GM10248 (cell line): Measurements from ENCODE around the gene S100P.
"Not testable (repeated sequence)": the region's sequence is repeated elsewhere in the genome, so short reads cannot be mapped to it uniquely, and the experiment has no call there.

Experiments used
- CTCF ChIA-PET: fragments of 300-600 bp; sonication (Branson Sonifier 250); formaldehyde crosslinking; extraction: SDS; loops from one replicate; lab custom pipeline; 2021; ENCODE audit warnings: antibody characterized with exemption; lab: Yijun Ruan, JAX
- POLR2A ChIA-PET: fragments of 350-650 bp; sonication (Branson Sonifier 250); formaldehyde crosslinking; extraction: SDS; loops from one replicate; lab custom pipeline; 2020; ENCODE audit warnings: antibody characterized with exemption; lab: Yijun Ruan, JAX
- DNase-seq: peaks from one replicate; pipeline ENCODE4 v3.0.0; 2012; ENCODE audit errors: extremely low spot score
- TF ChIP-seq, protein P1 (sequence below): IDR thresholded peaks from 2 replicates; pipeline ENCODE4 v1.5.1; 2012; ENCODE audit warnings: mild to moderate bottlenecking, low read depth; ENCODE audit errors: extremely low read depth, missing control alignments, control extremely low read depth

Gene S100P

GRCh38 chr4:6662591-6662990, 31.1 kb upstream of the S100P start:
- POLR2A ChIA-PET = no interaction called here
- TF ChIP-seq, protein P1, sequence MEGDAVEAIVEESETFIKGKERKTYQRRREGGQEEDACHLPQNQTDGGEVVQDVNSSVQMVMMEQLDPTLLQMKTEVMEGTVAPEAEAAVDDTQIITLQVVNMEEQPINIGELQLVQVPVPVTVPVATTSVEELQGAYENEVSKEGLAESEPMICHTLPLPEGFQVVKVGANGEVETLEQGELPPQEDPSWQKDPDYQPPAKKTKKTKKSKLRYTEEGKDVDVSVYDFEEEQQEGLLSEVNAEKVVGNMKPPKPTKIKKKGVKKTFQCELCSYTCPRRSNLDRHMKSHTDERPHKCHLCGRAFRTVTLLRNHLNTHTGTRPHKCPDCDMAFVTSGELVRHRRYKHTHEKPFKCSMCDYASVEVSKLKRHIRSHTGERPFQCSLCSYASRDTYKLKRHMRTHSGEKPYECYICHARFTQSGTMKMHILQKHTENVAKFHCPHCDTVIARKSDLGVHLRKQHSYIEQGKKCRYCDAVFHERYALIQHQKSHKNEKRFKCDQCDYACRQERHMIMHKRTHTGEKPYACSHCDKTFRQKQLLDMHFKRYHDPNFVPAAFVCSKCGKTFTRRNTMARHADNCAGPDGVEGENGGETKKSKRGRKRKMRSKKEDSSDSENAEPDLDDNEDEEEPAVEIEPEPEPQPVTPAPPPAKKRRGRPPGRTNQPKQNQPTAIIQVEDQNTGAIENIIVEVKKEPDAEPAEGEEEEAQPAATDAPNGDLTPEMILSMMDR = no peak
- DNase-seq = no peak
- CTCF ChIA-PET = interaction anchor here (1.3 to 2.5 kb wide), 3 partner anchors 9 to 25 kb away, joined by 3 to 14 read pairs (median 4); a partner anchor contains a TSS

- ChIA-PET POLR2A (no interaction called here), CTCF (interaction anchor here (0.8 to 2.5 kb wide), 5 partner anchors 8 to 40 kb away, joined by 3 to 14 read pairs (median 3); a partner anchor contains a TSS)
- TF ChIP-seq, protein P1 = no peak
- DNase-seq = no peak
Observed at GRCh38 chr4:6663596-6664393, 29.9 kb upstream of the S100P start.

- DNase-seq = no peak
- TF ChIP-seq, protein P1 = no peak
- CTCF ChIA-PET = no interaction called here
- POLR2A ChIA-PET = no interaction called here
Observed at GRCh38 chr4:6665320-6665654, 28.4 kb upstream of the S100P start.

GRCh38 chr4:6668391-6668790, 25.3 kb upstream of the S100P start:
- TF ChIP-seq, protein P1 = no peak
- no peak for DNase-seq
- CTCF ChIA-PET = no interaction called here
- POLR2A ChIA-PET = interaction anchor here (0.7 kb wide), 1 partner anchor 93 kb away, joined by 3 read pairs; the partner anchor contains the start of gene MAN2B2

- ChIA-PET CTCF (interaction anchor here (1.0 to 1.9 kb wide), 3 partner anchors 8 to 45 kb away, joined by 3 to 4 read pairs (median 3); partner anchors contain the start of gene BLOC1S4), POLR2A (no interaction called here)
- DNase-seq = no peak
- TF ChIP-seq, protein P1 = no peak
Observed at GRCh38 chr4:6671648-6672047, 22.0 kb upstream of the S100P start.

GRCh38 chr4:6672131-6672530, 21.5 kb upstream of the S100P start:
- ChIA-PET CTCF (interaction anchor here (1.0 to 1.9 kb wide), 3 partner anchors 8 to 44 kb away, joined by 3 to 4 read pairs (median 3); partner anchors contain the start of gene BLOC1S4), POLR2A (no interaction called here)
- TF ChIP-seq, protein P1 = no peak
- no peak for DNase-seq

DNA sequence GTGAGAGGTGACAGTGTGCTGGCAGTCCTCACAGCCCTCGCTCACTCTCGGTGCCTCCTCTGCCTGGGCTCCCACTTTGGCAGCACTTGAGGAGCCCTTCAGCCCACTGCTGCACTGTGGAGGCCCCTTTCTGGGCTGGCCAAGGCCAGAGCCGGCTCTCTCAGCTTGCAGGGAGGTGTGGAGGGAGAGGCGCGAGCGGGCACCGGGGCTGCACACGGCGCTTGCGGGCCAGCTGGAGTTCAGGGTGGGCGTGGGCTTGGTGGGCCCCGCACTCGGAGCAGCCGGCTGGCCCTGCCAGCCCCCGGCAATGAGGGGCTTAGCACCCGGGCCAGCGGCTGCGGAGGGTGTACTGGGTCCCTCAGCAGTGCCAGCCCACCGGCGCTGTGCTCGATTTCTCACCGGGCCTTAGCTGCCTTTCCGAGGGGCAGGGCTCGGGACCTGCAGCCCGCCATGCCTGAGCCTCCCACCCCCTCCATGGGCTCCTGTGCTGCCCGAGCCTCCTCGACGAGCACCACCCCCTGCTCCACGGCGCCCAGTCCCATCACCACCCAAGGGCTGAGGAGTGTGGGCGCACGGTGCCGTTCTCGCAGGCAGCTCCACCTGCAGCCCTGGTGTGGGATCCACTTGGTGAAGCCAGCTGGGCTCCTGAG, 21.0 kb upstream of the S100P start:
- not testable (repeated sequence) for DNase-seq
- ChIA-PET POLR2A (interaction anchor here (0.6 to 2.3 kb wide), 3 partner anchors 14 to 45 kb away, joined by 3 to 11 read pairs (median 3); partner anchors contain the start of gene MRFAP1), CTCF (interaction anchor here (1.0 to 2.9 kb wide), 3 partner anchors 16 to 47 kb away, joined by 3 to 13 read pairs (median 4); partner anchors contain the start of gene BLOC1S4)

- POLR2A ChIA-PET = interaction anchor here (0.6 to 2.3 kb wide), 5 partner anchors 14 to 46 kb away, joined by 3 to 11 read pairs (median 3); partner anchors contain the start of gene MRFAP1
- DNase-seq = not testable (repeated sequence)
- CTCF ChIA-PET = interaction anchor here (1.0 to 3.5 kb wide), 6 partner anchors 10 to 200 kb away, joined by 3 to 26 read pairs (median 12); partner anchors contain the start of gene BLOC1S4
Observed at GRCh38 chr4:6673191-6673659, 20.5 kb upstream of the S100P start.
